GM21619 (cell line): Measurements from ENCODE around the gene NHLRC2.
A peak's percentile ranks its signal among the peaks of the same experiment; 100 is the strongest.
"Not testable (repeated sequence)": the region's sequence is repeated elsewhere in the genome, so short reads cannot be mapped to it uniquely, and the experiment has no call there.

ENCODE experiments used
- ATAC-seq: cut with Tn5 transposase; IDR thresholded peaks from one replicate; pipeline ENCODE4 v1.9.1; 2021; ENCODE audit not compliant: unreplicated experiment

Gene NHLRC2, protein sequence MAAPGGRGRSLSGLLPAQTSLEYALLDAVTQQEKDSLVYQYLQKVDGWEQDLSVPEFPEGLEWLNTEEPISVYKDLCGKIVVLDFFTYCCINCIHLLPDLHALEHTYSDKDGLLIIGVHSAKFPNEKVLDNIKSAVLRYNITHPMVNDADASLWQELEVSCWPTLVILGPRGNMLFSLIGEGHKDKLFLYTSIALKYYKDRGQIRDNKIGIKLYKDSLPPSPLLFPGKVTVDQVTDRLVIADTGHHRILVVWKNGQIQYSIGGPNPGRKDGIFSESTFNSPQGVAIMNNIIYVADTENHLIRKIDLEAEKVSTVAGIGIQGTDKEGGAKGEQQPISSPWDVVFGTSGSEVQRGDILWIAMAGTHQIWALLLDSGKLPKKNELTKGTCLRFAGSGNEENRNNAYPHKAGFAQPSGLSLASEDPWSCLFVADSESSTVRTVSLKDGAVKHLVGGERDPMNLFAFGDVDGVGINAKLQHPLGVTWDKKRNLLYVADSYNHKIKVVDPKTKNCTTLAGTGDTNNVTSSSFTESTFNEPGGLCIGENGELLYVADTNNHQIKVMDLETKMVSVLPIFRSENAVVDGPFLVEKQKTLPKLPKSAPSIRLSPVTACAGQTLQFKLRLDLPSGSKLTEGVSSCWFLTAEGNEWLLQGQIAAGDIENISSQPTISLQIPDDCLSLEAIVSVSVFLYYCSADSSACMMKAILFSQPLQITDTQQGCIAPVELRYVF

DNA sequence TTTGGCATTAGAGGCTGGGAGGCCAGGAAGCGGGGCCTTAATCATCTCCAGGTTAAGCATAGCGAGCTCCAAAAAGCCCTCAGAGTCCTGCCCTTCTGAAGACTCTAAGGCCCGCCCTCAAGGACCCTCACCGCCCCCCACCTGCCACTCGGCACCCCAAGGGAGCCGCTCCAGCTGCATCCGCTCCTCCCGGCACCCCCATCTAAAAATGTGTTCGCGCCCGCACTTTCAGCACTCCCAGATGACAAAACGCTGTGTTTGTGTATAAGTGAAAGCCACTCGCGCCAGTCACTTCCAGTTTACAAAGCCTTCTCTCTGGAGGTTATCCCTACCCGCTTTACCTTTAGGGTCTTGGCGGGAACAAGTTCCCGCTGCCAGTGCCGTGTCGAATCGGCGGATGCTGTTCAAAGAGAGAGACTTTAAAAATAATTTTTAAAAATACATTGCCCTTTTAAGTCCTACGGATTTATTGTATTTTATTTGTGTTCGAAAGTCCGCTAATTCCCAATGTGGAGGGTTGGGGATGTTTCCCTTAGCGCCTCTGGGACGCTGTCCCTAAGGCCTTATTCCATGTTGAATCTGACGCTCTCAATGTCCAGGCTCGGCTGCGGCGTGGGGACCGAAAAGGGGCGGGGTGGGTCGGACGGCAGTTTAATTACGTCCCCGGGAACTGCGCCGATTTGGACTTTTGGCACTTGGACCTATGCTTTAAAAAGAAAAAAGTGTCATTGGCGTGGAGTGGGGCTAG, at the start of gene NHLRC2, which contains the start of gene DCLRE1A:
Gene NHLRC2, plus strand, starts transcription at position 649 of the 748 bp plus-strand sequence. CDS start 212 bp downstream, outside the sequence.
Gene DCLRE1A, minus strand, starts transcription at position 70 of the 748 bp plus-strand sequence. CDS start 900 bp downstream, outside the sequence.
- peak; percentile 35 for ATAC-seq

GRCh38 chr10:113806503-113806902, 48.0 kb upstream of the NHLRC2 start:
- ATAC-seq, result no peak

DNA sequence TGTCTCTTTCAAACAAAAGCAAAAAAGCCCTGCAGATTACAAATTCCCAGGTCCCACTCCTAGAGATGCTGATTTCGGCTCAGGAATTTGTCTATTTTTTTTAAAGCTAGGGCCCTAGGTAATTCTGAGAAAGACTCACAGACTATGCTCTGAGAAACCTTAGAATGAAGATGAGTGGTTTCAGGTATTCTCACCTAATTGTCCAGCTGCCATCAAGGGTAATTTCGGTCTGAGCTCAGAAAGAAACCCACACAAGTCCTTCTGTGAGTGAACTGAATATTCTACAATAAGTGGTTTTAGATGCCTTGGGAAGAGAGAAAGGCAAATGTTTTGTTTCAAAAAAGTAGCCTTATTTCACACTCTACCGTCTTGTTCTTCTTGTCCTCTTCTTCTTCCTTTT, 46.3 kb upstream of the NHLRC2 start:
- no peak for ATAC-seq

DNA sequence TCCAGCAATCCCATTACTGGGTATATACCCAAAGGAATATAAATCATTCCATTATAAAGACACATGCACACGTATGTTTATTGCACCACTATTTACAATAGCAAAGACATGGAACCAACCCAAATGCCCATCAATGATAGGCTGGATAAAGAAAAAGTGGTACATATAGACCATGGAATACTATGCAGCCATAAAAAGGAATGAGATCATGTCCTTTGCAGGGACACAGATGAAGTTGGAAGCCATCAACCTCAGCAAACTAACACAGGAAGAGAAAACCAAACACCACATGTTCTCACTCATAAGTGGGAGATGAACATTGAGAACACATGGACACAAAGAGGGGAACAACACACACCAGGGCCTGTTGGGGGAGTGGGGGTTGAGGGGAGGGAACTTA, 39.8 kb upstream of the NHLRC2 start:
- not testable (repeated sequence) for ATAC-seq

DNA sequence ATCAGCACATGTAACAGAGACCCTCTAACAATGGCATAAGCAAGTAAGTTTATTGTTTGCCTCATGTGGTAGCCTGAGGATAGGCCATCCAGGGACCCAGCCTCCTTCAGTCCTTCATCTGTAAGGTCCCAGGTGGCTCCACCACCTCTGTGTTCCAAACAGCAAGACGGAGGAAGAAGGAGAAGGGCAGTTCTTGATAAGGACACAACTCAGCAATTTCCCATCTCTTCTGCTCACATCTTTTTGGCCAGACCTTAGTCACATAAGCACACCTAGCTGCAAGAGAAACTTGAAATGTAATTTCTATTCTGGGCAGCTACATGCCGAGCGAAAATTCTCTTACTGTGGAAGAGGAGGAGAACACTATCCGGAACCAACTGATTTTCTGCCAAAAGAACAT, 34.5 kb upstream of the NHLRC2 start:
- no peak for ATAC-seq

DNA sequence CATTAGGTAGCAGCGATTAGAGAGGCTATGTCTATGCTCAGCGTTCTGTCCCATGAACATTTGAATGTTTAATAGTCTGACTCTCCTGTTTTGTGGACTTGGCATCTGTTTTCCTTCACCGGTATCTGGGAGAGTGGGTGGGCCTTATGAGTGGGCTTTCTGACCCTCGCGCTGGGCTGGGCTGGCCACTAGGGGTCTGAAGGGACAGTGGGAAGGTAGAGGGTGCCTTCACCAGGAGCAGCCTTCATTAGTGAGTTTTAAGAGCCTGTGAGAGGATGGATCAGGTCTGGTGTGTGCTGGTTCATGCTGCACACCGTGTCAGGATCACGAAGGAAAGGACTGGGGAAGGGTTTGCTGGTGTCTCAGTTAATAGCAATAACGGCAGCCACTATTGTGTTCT, 34.0 kb upstream of the NHLRC2 start:
- ATAC-seq, result no peak

DNA sequence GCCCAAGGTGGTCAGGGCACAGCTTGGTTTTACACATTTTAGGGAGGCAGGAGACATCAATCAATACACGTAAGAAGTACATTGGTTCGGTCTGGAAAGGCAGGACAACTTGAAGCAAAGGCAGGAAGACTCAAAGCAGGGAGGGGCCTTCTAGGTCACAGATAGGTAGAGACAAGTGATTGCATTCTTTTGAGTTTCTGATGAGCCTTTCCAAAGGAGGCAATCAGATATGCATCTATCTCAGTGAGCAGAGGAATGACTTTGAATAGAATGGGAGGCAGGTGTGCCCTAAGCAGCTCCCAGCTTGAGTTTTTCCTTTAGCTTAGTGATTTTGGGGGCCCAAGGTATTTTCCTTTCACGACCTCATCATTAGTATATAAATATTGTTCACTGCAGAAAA, 33.2 kb upstream of the NHLRC2 start:
- not testable (repeated sequence) for ATAC-seq

- ATAC-seq, result no peak
Measured at GRCh38 chr10:113822174-113822573, 32.3 kb upstream of the NHLRC2 start.

DNA sequence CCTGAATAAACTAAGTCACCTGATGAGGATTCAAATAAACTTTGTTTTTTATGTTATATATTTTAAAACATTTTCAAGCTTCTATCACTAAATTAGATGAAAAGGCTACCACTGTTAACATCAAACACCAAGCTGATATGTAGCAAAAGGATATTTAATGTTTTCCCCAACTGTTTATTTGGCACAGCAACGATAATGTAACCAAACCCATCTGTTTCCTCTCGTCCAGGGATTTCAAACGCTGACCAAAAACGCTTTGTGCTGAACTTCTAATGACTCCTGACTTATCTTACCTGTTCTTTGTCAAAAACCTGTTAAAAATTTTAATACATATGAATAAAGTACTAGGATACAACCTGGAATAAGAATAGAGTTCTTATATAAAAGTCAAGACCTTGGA, 31.1 kb upstream of the NHLRC2 start:
- ATAC-seq, result no peak

GRCh38 chr10:113825791-113826190, 28.7 kb upstream of the NHLRC2 start:
- ATAC-seq, result no peak

DNA sequence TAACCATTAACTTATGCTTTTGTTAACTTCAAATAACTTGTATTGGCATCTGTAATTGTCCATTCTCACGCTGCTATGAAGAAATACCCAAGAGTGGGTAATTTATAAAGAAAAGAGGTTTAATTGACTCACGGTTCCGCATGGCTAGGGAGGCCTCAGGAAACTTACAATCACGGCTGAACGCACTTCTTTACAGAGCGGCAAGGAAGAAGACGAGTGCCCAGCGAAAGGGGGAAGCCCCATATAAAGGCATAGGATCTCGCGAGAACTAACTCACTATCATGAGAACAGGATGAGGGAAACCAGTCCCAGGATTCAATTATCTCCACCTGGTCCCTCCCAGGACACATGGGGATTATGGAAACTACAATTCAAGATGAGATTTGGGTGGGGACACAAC, 25.9 kb upstream of the NHLRC2 start:
- ATAC-seq, result not testable (repeated sequence)

- no peak for ATAC-seq
Measured at GRCh38 chr10:113842171-113842570, 12.3 kb upstream of the NHLRC2 start.

DNA sequence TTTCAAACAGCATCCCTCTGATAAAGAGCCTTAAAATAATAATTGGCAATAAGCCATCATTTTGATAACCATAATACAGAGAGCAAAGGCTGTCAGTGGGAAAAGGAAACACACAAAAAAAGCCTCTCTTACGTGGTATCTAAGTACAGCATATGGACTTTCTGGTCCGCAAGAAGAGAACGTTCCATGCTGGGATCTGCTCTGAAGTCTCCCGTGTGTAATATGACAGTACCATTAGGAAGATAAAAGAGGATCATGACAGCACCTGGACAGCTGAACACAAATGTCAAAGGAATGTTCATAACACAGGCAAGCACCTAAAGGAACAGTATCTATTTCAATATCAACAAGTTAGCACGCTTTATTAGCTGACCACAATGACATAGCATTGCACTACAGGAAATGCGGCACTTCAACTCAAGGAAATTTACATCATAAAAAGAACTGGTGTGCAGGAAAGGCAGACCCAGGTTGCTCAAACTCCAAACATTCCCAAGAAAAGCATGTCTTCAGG, 10.4 kb upstream of the NHLRC2 start:
- ATAC-seq, result no peak

DNA sequence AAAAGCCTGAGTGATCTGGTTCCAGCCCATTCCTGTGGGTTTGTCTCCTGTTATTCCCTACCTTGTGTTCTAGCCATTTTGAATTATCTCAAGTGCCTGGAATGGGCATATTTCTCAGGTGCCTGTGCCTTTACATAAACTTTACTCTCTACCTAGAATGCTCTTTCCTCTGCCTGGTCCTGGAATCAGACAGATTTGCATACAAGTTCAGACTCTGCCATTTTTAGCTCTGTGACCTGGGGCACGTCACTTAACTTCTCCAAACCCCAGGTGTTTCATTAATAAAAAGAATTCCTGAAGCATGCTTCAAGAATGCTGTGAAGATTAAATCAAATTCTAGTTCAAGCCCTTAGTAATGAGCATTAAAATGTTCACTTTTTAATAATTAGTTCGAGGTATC, 8.4 kb upstream of the NHLRC2 start:
- no peak for ATAC-seq

- ATAC-seq, result no peak
Measured at GRCh38 chr10:113849140-113849803, 5.2 kb upstream of the NHLRC2 start.

GRCh38 chr10:113849946-113850345, 4.5 kb upstream of the NHLRC2 start:
- ATAC-seq, result no peak

DNA sequence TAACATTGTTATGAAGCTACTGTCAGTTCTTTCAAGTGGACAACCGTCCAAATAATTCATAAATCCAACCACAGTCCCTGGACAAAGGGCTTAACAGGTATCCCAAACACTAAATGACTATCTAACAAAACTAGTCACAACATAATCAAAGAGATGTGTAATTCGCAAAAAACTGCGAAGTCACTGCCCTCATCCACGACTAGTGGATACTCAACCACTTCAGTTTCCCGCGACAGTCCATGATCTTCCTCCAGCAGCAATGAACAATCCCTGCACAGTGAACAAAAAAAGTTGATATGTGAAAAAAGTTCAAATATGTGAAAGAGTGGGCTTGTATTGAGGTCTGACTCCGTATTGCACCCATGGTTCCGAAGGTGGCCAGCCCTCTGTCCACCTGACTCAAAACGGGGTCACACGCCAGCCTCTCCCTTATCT, 866 bp upstream of the NHLRC2 start:
- ATAC-seq, result no peak

DNA sequence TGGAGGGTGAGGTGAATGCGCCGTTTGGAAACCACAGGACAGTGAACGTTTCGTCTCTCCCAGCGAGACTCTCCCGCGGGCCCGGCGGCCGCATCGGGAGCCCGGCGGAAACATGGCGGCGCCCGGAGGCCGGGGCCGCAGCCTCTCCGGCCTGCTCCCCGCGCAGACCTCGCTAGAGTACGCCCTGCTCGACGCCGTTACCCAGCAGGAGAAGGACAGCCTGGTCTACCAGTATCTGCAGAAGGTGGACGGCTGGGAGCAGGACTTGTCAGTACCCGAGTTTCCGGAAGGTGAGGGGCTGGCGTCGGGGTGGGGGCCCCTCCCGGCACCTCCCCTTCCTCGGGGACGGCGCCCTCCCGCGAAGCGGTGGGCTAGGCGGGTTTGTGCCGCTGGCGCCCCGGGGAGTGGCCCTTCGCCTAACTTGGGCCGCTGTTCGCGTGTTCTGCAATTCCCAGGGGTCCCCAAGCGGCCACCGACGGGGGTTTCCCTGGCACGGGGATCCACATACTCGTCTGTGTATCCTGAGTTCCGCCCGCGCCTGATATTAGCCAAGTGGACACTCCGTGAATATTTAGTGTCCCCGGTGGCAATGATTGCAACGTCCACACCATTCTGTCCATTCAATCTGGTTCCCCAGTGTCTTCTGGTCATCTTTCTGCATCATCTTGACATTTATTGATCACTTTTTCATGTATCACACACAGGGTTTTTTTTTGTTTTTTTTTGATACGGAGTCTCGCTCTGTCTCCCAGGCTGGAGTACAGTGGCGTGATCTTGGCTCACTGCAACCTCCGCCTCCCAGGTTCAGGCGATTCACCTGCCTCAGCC, 514 bp downstream of the NHLRC2 start:
- ATAC-seq, result peak; percentile 33

GRCh38 chr10:113856563-113856962, 2.1 kb downstream of the NHLRC2 start:
- no peak for ATAC-seq

DNA sequence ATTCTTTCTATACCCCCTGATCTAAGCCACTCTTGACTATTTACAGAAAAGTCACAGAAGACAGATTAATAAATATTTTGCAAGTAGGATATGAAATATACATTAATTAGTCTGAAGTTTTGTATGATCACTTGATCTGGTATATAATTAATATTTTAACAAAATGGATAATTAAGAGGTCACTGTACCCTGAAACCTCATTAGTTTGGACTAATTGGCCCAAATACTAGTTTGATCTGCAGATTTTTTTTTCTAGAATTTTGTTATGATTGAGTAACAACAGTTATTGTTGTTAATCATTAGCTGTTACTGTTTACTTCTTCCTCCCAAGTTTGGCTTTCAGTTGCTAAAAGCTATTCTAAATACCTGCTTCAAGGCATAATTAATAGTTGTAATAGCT, 2.7 kb downstream of the NHLRC2 start:
- ATAC-seq, result no peak
